H1 (cell line): ENCODE data around the gene FNDC10.

ENCODE experiments used
- CEBPB ChIP-seq: IDR thresholded peaks from 2 replicates; pipeline ENCODE4 v1.6.1; 2012; ENCODE audit warnings: low read depth, low read length
- EP300 ChIP-seq, 2 experiments: IDR thresholded peaks; 1 replicate in 1 of 2; 2 replicates in 1 of 2; pipeline ENCODE4 v1.6.1; 2011 to 2012; ENCODE audit warnings: low read depth in 2 of 2, low read length in 2 of 2, mild to moderate bottlenecking in 2 of 2, borderline replicate concordance in 1 of 2, inconsistent platforms in 1 of 2, moderate library complexity in 1 of 2
- EZH2 ChIP-seq: fragments of 200-600 bp; sonication (generic); IDR thresholded peaks from 2 replicates; pipeline ENCODE4 v1.7.1; 2012; ENCODE audit warnings: low read depth, mild to moderate bottlenecking, moderate library complexity, low read length, inconsistent platforms; ENCODE audit not compliant: severe bottlenecking
- GABPA ChIP-seq: IDR thresholded peaks from 2 replicates; pipeline ENCODE4 v1.6.1; 2011; ENCODE audit warnings: mild to moderate bottlenecking, low read length, moderate library complexity, borderline replicate concordance; ENCODE audit not compliant: insufficient read depth
- JUN ChIP-seq: IDR thresholded peaks from 2 replicates; pipeline ENCODE4 v1.6.1; 2011; ENCODE audit warnings: low read depth, mild to moderate bottlenecking, improper control_type of control experiment, low read length
- MAX ChIP-seq: IDR thresholded peaks from 2 replicates; pipeline ENCODE4 v1.6.1; 2012; ENCODE audit warnings: inconsistent platforms
- RAD21 ChIP-seq, 2 experiments: IDR thresholded peaks in 1 of 2; conservative IDR thresholded peaks in 1 of 2; 2 replicates each; pipeline ENCODE4 v1.6.1; 2011; ENCODE audit warnings: low read depth in 2 of 2, low read length in 2 of 2, improper control_type of control experiment in 1 of 2, inconsistent platforms in 1 of 2, mild to moderate bottlenecking in 1 of 2, moderate library complexity in 1 of 2
- SIN3A ChIP-seq, 2 experiments: IDR thresholded peaks in 1 of 2; conservative IDR thresholded peaks in 1 of 2; 2 replicates each; pipeline ENCODE4 v1.6.1; 2011 to 2012; ENCODE audit warnings: low read length in 2 of 2, improper control_type of control experiment in 1 of 2, low read depth in 1 of 2, mild to moderate bottlenecking in 1 of 2
- SP4 ChIP-seq: IDR thresholded peaks from 2 replicates; pipeline ENCODE4 v1.6.1; 2012; ENCODE audit warnings: low read length, inconsistent platforms
- ZNF274 ChIP-seq: IDR thresholded peaks from 2 replicates; pipeline ENCODE4 v1.7.0; 2012; ENCODE audit warnings: low read length, borderline replicate concordance; ENCODE audit errors: extremely low read depth
- TF ChIP-seq, protein P1 (sequence below), 3 experiments: IDR thresholded peaks; 1 replicate in 2 of 3; 2 replicates in 1 of 3; pipeline versions ENCODE4 v1.5.1 to v1.6.1; 2011; ENCODE audit warnings: low read length in 3 of 3, mild to moderate bottlenecking in 3 of 3, inconsistent platforms in 2 of 3, low read depth in 1 of 3, moderate library complexity in 1 of 3; ENCODE audit not compliant: insufficient read depth in 1 of 3; ENCODE audit errors: control extremely low read depth in 1 of 3

GRCh38 chr1:1556505-1556904, 43.4 kb downstream of the FNDC10 start:
- TF ChIP-seq, protein P1, sequence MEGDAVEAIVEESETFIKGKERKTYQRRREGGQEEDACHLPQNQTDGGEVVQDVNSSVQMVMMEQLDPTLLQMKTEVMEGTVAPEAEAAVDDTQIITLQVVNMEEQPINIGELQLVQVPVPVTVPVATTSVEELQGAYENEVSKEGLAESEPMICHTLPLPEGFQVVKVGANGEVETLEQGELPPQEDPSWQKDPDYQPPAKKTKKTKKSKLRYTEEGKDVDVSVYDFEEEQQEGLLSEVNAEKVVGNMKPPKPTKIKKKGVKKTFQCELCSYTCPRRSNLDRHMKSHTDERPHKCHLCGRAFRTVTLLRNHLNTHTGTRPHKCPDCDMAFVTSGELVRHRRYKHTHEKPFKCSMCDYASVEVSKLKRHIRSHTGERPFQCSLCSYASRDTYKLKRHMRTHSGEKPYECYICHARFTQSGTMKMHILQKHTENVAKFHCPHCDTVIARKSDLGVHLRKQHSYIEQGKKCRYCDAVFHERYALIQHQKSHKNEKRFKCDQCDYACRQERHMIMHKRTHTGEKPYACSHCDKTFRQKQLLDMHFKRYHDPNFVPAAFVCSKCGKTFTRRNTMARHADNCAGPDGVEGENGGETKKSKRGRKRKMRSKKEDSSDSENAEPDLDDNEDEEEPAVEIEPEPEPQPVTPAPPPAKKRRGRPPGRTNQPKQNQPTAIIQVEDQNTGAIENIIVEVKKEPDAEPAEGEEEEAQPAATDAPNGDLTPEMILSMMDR (IDR thresholded peaks at IDR 0.05; ENCODE audit: control extremely low read depth in 1 of 3, insufficient read depth in 1 of 3, low read depth in 1 of 3, low read length in 3 of 3) = no peak
- TF ChIP-seq CEBPB (no peak), SP4 (no peak), EP300 (IDR thresholded peaks at IDR 0.05; ENCODE audit: borderline replicate concordance in 1 of 2, low read depth in 2 of 2, low read length in 2 of 2) (no peak), SIN3A (conservative IDR thresholded peaks at IDR 0.05 in 1 of 2, IDR thresholded peaks at IDR 0.05 in 1 of 2; ENCODE audit: low read depth in 1 of 2, low read length in 2 of 2) (no peak), GABPA (no peak), EZH2 (no peak), JUN (no peak), ZNF274 (no peak), RAD21 (IDR thresholded peaks at IDR 0.05 in 1 of 2, conservative IDR thresholded peaks at IDR 0.05 in 1 of 2; ENCODE audit: low read depth in 2 of 2, low read length in 2 of 2) (no peak), MAX (no peak)
